Measurements from ENCODE around the gene PARS2. TPM values are rescaled to one million over a fixed set of nuclear protein-coding genes. Genes with fewer than 3 reads are reported as not detected.

Gene PARS2
- total RNA-seq, 4 donors from 2014 or later = 4.8 to 7.4 (median 6.0) TPM

DNA sequence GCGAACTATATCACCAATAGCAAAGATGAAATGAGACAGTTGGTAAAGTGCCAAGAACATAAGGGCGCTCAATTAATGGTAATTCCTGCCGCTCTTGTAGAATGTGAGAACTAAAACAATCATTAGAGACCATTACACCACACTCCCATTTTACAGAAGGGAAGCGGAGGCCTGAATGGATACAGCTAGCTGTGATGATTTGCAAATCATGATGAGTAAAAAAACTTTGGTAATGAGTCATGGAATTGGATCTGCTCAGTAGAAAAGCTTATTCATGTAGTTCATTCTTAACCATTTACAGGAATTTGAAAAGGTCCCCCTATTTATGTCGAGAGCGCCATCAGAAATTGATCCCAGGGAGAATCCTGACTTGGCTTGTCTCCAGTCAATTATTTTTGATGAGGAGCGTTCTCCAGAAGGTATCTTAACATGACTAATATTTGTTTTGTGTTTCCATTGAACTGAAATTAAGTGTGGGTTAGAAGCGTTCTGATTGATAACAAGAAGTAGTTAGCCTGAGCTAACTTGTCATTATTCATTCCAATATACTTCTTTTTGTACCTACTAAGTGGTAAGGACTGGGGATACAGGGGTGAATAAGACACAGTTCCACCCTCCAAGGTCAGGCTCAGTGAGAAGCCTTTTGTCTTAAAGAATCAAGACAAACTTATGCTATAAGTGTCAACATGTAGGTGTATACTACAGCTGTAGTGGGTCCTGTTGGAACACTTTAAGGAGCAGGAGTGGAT, 47.9 kb downstream of the PARS2 start:
- Histone ChIP-seq H3K4me3 (replicated peaks in 1 of 3) (peak overlapping the region; percentile 37 to 76 (median 69)), H3K27ac (peak overlapping the region in 1 of 3 donors; percentile 48), H3K9me3 (no peaks in the 10 kb centered on the region), H3K27me3 (no peaks in the 10 kb centered on the region), H3K36me3 (peaks cover 6 to 8% of the 10 kb centered on the region in 2 donors), H3K4me1 (peaks cover 8 to 11% of the 10 kb centered on the region in 2 donors)
- WGBS, 2 donors = 42 to 52% methylated on average over 8 of the region's 8 CpGs
- no peak for DNase-seq
- TF ChIP-seq CTCF (IDR thresholded peaks at IDR 0.05) = no peak
- TF ChIP-seq POLR2A (IDR thresholded peaks at IDR 0.05) = no peak
- intact Hi-C loops (cut with DNase I) = no loop called here

DNA sequence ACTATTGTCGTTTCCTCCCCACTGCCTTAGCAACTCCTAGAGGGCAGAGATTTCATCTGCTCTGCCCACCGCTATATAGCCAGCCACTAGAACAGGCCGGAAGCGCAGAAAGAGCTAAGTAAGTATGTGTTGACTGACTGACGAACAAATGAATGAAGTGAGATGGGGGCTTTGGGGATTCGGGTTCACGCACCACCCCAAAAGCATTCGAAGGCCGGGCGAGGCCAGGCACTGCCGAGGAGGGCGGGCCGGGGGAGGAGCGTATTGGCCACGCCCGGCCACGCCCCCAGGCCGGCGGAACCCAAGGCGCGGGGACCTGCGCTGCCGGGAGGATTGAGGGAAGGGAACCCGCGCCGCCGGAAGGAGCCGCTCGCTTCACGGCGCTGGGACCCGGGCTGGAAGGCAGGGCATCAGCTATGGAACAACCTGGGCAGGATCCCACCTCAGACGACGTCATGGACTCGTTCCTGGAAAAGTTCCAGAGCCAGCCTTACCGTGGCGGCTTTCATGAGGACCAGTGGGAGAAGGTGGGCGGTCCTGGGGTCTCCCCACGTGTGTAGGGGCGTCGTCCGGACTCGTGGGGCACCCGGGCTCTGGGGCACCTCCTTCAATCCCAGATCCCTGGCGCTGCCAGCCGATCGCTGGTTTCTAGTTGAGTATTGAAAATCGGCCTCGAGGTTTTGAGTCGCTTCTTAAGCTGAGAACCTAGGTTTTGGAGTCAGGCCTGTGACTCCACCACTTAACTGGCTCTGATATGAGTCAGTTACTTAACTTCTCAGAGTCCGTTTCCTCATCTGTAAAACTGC, 48.6 kb downstream of the PARS2 start, which contains the start of gene TTC4:
TTC4 (plus strand) TSS at position 369 of the 806 bp plus-strand sequence; CDS start at position 417, 48 bp downstream.
- DNase-seq = peak; percentile 78 to 80
- Histone ChIP-seq H3K27ac (peak within 1 kb of the TSS; percentile 13 to 48 (median 27)), H3K9me3 (no peaks in the 10 kb centered on the region), H3K4me3 (replicated peaks in 1 of 3) (peak within 1 kb of the TSS; percentile 37 to 76 (median 69)), H3K27me3 (no peaks in the 10 kb centered on the region), H3K4me1 (peaks cover 8 to 11% of the 10 kb centered on the region in 2 donors), H3K36me3 (peaks cover 4 to 6% of the 10 kb centered on the region in 2 donors)
- intact Hi-C loops (cut with DNase I) = no loop called here
- TF ChIP-seq CTCF (IDR thresholded peaks at IDR 0.05) (peak in 1 of 6 experiments; percentile 3), POLR2A (IDR thresholded peaks at IDR 0.05) (peak in 1 of 2 donors; percentile 67)
- WGBS, 2 donors = 0 to 1% methylated on average over 21 to 46 of the region's 51 CpGs

DNA sequence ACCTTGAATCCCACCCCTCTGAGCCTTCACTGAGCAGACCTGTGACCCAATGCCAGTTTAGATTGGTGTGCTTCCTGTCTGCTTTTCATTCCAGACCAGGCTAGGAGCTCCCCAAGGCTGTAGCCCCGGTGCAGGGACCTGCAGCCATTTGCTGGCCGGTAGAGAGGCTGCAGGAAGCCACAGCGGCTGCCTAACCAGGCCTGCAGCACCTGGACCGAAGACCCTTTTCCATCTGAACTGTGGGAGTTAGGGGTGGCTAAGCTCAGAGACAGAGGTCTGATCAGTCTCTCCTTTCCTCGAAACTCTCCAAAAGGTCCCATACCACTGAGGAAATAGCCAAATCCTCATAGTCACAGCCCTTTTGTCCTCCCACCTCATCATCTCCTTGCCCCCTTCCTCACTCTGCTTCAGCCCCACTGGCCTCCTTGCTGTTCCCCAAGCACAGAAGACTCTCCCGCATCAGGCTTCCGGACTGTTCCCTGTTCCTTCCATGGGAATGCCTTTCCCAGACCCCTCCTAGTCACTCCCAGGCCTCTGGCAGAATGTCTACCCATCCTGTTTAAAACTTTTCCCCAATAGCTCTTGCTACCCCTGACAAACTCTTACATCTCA, 49.3 kb downstream of the PARS2 start:
- no peak for DNase-seq
- Histone ChIP-seq H3K4me1 (peaks cover 8 to 11% of the 10 kb centered on the region in 2 donors), H3K9me3 (no peaks in the 10 kb centered on the region), H3K36me3 (peaks cover 4 to 6% of the 10 kb centered on the region in 2 donors), H3K27ac (peak overlapping the region in 2 of 3 donors; percentile 13 to 27), H3K4me3 (replicated peaks in 1 of 3) (peak overlapping the region; percentile 9 to 69 (median 37)), H3K27me3 (no peaks in the 10 kb centered on the region)
- WGBS, 2 donors = 89 to 93% methylated on average over 7 of the region's 7 CpGs
- intact Hi-C loops (cut with DNase I) = no loop called here
- no peak for TF ChIP-seq CTCF (IDR thresholded peaks at IDR 0.05)
- TF ChIP-seq POLR2A (IDR thresholded peaks at IDR 0.05) = no peak

- WGBS, 2 donors = 92% methylated on average over 10 of the region's 10 CpGs
- intact Hi-C loops (cut with DNase I) = no loop called here
- Histone ChIP-seq H3K36me3 (no peaks in the 10 kb centered on the region), H3K27ac (no peak overlapping the region), H3K27me3 (no peaks in the 10 kb centered on the region), H3K4me3 (replicated peaks in 1 of 3) (no peak overlapping the region), H3K4me1 (peaks cover 5 to 7% of the 10 kb centered on the region in 2 donors), H3K9me3 (no peaks in the 10 kb centered on the region)
- no peak for DNase-seq
- TF ChIP-seq CTCF (IDR thresholded peaks at IDR 0.05) (no peak), POLR2A (IDR thresholded peaks at IDR 0.05) (no peak)
Measured at GRCh38 chr1:54711536-54711935, 52.8 kb downstream of the PARS2 start.
